Body of pancreas (tissue), 4 donors: ENCODE measurements around the gene SEC23IP. TPM values are rescaled to one million over a fixed set of nuclear protein-coding genes. Genes with fewer than 3 reads are reported as not detected.

Experiments
- ATAC-seq: fragments of 150-250 bp; one replicate; pipeline ENCODE4 v1.9.1; 2016
- DNase-seq, 4 donors: peaks; one replicate each; pipeline ENCODE4 v3.0.0-alpha.2; 2019
- H3K27ac ChIP-seq, 4 donors: fragments of 200-600 bp; sonication (generic); 1 replicate in 3 of 4; 2 replicates in 1 of 4; pipeline versions ENCODE4 v1.5.1 to v1.6.1; 2016 to 2019; ENCODE audit warnings: mild to moderate bottlenecking in 1 of 4, mixed read lengths in 1 of 4, moderate library complexity in 1 of 4
- H3K27me3 ChIP-seq, 2 donors: fragments of 200-600 bp; sonication (generic); one replicate each; pipeline ENCODE4 v1.6.0; 2016; ENCODE audit warnings: mild to moderate bottlenecking in 1 of 2
- H3K36me3 ChIP-seq, 2 donors: fragments of 200-600 bp; sonication (generic); replicated peaks in 1 of 2; 2 replicates each; pipeline ENCODE4 v1.5.1; 2016; ENCODE audit warnings: low read depth in 2 of 2; ENCODE audit not compliant: insufficient read depth in 1 of 2
- H3K4me1 ChIP-seq: fragments of 200-600 bp; sonication (generic); one replicate; pipeline ENCODE4 v1.6.0; 2016
- H3K4me3 ChIP-seq, 2 donors: fragments of 200-600 bp; sonication (generic); 1 replicate in 1 of 2; 2 replicates in 1 of 2; pipeline ENCODE4 v1.5.1; 2016 to 2019
- H3K9me3 ChIP-seq, 3 donors: fragments of 200-600 bp; sonication (generic); 1 replicate in 2 of 3; 2 replicates in 1 of 3; pipeline ENCODE4 v1.5.1; 2016
- POLR2A ChIP-seq, 3 donors: fragments of 450-650 bp; IDR thresholded peaks; one replicate each; pipeline ENCODE4 v1.6.1; 2016; ENCODE audit warnings: antibody characterized with exemption in 3 of 3, mild to moderate bottlenecking in 2 of 3
- WGBS, 2 donors: methylation state at CpG; one replicate each; pipeline ENCODE4 v1.1.5; 2017; 5-methylcytosine and 5-hydroxymethylcytosine counted together
- intact Hi-C: fragments of 100-400 bp; cut with DNase I; formaldehyde crosslinking; loops from one replicate; pipeline ENCODE4 v1.15.1; 2023
- total RNA-seq, 2 donors: library from RNA; depleted of rRNA; stranded (reverse); fragments of >200 nt; gene quantifications; one replicate each; pipeline ENCODE4 v1.1.0, GENCODE V29; 2016
- TF ChIP-seq, protein P1 (sequence below), 7 experiments: fragments of 450-650 bp in 4 of 7; fragments of 200-600 bp in 3 of 7; sonication (generic) in 3 of 7; IDR thresholded peaks; one replicate each; pipeline ENCODE4 v1.5.1; 2016 to 2019; ENCODE audit warnings: antibody characterized with exemption in 7 of 7

SEC23IP gene
- total RNA-seq, result 10 to 100 TPM; 10.1 to 24.1 TPM

DNA sequence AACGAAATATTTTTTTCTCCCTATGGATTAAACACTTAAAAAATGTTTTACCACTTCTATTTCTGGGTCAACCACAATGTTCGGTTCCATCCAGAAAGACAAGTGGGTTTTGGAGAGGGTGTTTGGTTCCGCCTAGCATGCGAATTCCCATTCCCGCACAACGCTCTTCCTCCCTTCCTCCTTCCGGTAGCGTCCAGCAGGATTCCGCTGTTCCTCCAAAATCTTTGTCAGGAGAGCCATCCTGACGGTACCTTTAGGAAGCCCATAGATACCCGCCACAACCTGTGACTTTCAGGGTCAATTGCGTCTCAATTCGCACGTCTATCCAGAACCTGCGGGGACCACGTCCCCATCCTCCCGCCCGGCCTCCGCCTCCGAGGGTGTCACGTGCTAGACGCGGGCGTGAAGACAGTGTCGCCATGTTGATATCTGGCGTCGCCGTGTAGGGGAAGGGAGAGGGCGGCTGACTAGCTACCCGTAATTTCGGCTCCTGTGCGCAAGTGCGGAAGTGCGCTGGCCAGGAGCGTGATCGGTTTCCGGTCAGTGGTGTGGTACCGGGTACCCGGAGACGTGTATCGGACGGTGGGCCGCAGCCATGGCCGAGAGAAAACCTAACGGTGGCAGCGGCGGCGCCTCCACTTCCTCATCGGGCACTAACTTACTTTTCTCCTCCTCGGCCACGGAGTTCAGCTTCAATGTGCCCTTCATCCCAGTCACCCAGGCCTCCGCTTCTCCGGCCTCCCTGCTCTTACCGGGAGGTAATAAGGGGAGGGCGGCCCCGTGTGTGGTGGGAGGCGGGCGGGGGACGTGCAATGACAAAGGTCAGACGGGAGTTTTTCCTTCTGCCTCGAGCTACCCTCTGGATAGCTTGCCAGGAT lies at the start of gene SEC23IP:
Gene SEC23IP (plus strand): TSS at position 543 of the 878 bp plus-strand sequence. CDS start 53 bp downstream, at position 596.
- TF ChIP-seq, protein P1, sequence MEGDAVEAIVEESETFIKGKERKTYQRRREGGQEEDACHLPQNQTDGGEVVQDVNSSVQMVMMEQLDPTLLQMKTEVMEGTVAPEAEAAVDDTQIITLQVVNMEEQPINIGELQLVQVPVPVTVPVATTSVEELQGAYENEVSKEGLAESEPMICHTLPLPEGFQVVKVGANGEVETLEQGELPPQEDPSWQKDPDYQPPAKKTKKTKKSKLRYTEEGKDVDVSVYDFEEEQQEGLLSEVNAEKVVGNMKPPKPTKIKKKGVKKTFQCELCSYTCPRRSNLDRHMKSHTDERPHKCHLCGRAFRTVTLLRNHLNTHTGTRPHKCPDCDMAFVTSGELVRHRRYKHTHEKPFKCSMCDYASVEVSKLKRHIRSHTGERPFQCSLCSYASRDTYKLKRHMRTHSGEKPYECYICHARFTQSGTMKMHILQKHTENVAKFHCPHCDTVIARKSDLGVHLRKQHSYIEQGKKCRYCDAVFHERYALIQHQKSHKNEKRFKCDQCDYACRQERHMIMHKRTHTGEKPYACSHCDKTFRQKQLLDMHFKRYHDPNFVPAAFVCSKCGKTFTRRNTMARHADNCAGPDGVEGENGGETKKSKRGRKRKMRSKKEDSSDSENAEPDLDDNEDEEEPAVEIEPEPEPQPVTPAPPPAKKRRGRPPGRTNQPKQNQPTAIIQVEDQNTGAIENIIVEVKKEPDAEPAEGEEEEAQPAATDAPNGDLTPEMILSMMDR (IDR thresholded peaks at IDR 0.05), result peak in 3 of 7 experiments; percentile 20 to 37 (median 29)
- TF ChIP-seq POLR2A (IDR thresholded peaks at IDR 0.05), result peak; percentile 72 to 92 (median 90)

DNA sequence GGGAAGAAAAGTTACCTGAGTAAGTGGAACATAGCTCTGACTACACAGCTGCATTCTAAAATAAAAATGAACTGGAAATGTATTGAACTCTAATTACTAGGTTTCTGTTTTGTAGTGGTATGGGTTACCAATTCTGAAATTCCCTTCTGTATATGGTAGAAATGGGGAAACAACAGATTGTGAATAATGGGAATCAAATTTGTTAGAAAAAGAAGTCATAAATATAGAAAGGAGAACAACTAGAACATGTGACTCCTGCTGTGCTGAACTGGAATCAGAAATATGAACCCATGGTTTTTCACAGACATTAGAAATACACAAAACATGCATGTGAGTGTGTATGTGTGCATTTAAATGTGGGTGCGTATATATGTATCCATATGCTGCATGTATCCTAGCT lies 46.9 kb upstream of the SEC23IP start:
- Histone ChIP-seq H3K4me3 (no peak overlapping the region), H3K27ac (no peak overlapping the region), H3K9me3 (no peaks in the 10 kb centered on the region), H3K4me1 (no peaks in the 10 kb centered on the region), H3K36me3 (peaks cover 0 to 34% of the 10 kb centered on the region in 2 donors), H3K27me3 (no peaks in the 10 kb centered on the region)
- intact Hi-C loops, result no loop called here
- DNase-seq (no peak), ATAC-seq (no peak)
- 94 to 100% methylated on average over 1 of the region's 1 CpG for WGBS, 2 donors
- TF ChIP-seq POLR2A (IDR thresholded peaks at IDR 0.05), result no peak
- TF ChIP-seq, protein P1 (IDR thresholded peaks at IDR 0.05), result no peak

More for the DNA sequence above, at the start of gene SEC23IP:
- peak within 1 kb of the TSS; percentile 82 to 84 for H3K4me3 ChIP-seq
- no peaks in the 10 kb centered on the region for H3K9me3 ChIP-seq
- H3K4me1 ChIP-seq, result peaks cover 48% of the 10 kb centered on the region
- H3K27me3 ChIP-seq, result no peaks in the 10 kb centered on the region
- 1% methylated on average over 30 to 61 of the region's 61 CpGs for WGBS, 2 donors
- peak; percentile 95 for ATAC-seq
- DNase-seq, result peak; percentile 95 to 97 (median 96)
- intact Hi-C loops, result no loop called here
- no peaks in the 10 kb centered on the region for H3K36me3 ChIP-seq
- peak within 1 kb of the TSS; percentile 67 to 86 (median 78) for H3K27ac ChIP-seq

DNA sequence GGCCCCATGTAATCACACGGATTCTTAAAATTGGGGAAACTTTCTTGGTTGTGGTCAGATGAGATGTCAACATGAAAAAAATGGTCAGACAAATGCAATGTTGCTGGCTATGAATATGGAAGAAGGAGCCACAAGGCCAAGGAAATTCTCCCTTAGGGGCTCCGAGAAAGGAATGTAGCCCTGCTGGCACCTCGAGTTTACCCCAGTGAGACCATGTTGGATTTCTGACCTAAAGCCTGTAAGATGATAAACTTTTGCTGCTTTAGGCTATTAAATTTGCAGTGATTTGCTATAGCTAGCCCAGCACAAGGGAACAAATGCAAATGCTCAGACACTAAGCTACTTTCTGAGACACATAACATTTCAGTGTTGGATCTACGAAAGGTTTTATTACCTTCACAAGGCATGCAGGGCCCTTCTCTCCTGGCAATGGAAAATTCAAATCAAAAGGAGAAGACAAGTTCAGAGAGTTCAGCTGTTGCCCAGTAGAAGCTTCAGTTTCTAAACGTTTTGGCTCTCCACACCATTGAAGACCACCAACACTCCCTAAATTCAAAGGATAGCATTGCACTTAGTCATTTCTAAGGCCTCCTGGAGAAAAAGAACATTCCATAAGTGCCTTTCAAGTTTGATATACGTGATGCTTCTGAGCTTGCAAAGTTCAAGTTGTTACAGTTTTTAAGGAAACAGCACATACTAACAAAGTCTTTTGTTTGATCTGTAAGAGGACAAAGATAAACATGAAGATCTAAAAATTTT lies 43.3 kb upstream of the SEC23IP start:
- ATAC-seq (no peak), DNase-seq (no peak)
- H3K4me1 ChIP-seq, result peaks cover 10% of the 10 kb centered on the region
- H3K27ac ChIP-seq, result no peak overlapping the region
- H3K27me3 ChIP-seq, result no peaks in the 10 kb centered on the region
- WGBS, 2 donors, result 78 to 79% methylated on average over 6 of the region's 6 CpGs
- H3K4me3 ChIP-seq, result no peak overlapping the region
- intact Hi-C loops, result no loop called here
- no peak for TF ChIP-seq POLR2A (IDR thresholded peaks at IDR 0.05)
- TF ChIP-seq, protein P1 (IDR thresholded peaks at IDR 0.05), result no peak
- H3K36me3 ChIP-seq, result peaks cover 0 to 21% of the 10 kb centered on the region in 2 donors
- no peaks in the 10 kb centered on the region for H3K9me3 ChIP-seq

DNA sequence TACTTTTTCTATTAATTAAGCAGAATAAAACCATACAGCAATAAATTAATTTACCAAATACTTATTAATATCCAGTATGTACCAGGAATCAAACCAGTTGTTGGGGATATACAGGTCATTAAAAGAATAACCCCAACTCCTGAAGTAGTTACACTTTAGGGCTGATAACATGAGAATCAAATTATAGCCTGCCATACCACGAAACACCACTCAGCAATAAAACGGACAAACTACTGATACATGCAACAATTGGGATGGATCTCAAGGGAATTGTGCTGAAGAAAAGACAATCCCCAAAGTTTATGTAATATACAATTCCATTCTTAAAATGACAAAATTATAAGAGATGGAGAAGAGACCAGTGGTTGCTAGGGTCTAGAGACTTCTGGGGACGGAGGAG lies 42.6 kb upstream of the SEC23IP start:
- Histone ChIP-seq H3K9me3 (no peaks in the 10 kb centered on the region), H3K27ac (no peak overlapping the region), H3K4me1 (peaks cover 10% of the 10 kb centered on the region), H3K27me3 (no peaks in the 10 kb centered on the region), H3K4me3 (no peak overlapping the region), H3K36me3 (peaks cover 0 to 18% of the 10 kb centered on the region in 2 donors)
- DNase-seq (no peak), ATAC-seq (no peak)
- 92% methylated on average over 3 of the region's 3 CpGs for WGBS, 2 donors
- TF ChIP-seq POLR2A (IDR thresholded peaks at IDR 0.05), result no peak
- TF ChIP-seq, protein P1 (IDR thresholded peaks at IDR 0.05), result no peak
- intact Hi-C loops, result no loop called here
